PC-9 (cell line): Measurements from ENCODE around the gene LCLAT1. TPM values are rescaled to one million over a fixed set of nuclear protein-coding genes. Genes with fewer than 3 reads are reported as not detected.

Source experiments
- BruUV-seq: library from RNA; stranded (reverse); fragments of 400-500 nt; replicated peaks from 2 replicates; lab custom pipeline; 2021; lab: Mats Ljungman, UMichigan
- CTCF ChIA-PET: fragments of 300-600 bp; sonication (Branson Sonifier 250); formaldehyde crosslinking; loops from one replicate; lab custom pipeline; 2022; ENCODE audit warnings: antibody characterized with exemption; lab: Charles Lee
- POLR2A ChIA-PET: fragments of 300-600 bp; sonication (Branson Sonifier 250); formaldehyde crosslinking; loops from one replicate; lab custom pipeline; 2022; ENCODE audit warnings: antibody characterized with exemption; ENCODE audit not compliant: unreplicated experiment; lab: Charles Lee
- DNase-seq, 2 experiments: peaks; one replicate each; pipeline versions ENCODE4 v3.0.0 to v3.0.0-alpha.2; 2015 to 2022; ENCODE audit warnings: mixed read lengths in 1 of 2
- H2AFZ ChIP-seq: fragments of 200-600 bp; sonication (generic); 2 replicates; pipeline ENCODE4 v1.8.1; 2017; ENCODE audit warnings: antibody characterized with exemption
- H3F3A ChIP-seq: fragments of 200-600 bp; sonication (generic); 2 replicates; pipeline ENCODE4 v1.8.1; 2017; ENCODE audit warnings: antibody characterized with exemption, mild to moderate bottlenecking, low read depth; ENCODE audit not compliant: insufficient read depth
- H3K27ac ChIP-seq: fragments of 200-600 bp; sonication (generic); 2 replicates; pipeline ENCODE4 v1.6.1; 2016; ENCODE audit warnings: mixed run types
- H3K27me3 ChIP-seq: fragments of 200-600 bp; sonication (generic); 2 replicates; pipeline ENCODE4 v1.6.1; 2016; ENCODE audit warnings: low read depth, mixed run types; ENCODE audit not compliant: insufficient read depth
- H3K36me3 ChIP-seq: fragments of 200-600 bp; sonication (generic); 2 replicates; pipeline ENCODE4 v1.6.1; 2016; ENCODE audit warnings: low read depth, mixed run types
- H3K4me1 ChIP-seq: fragments of 200-600 bp; sonication (generic); replicated peaks from 2 replicates; pipeline ENCODE4 v1.6.1; 2016; ENCODE audit warnings: mixed run types; ENCODE audit not compliant: insufficient read depth
- H3K4me2 ChIP-seq: fragments of 200-600 bp; sonication (generic); 2 replicates; pipeline ENCODE4 v1.6.1; 2017; ENCODE audit warnings: mixed run types
- H3K4me3 ChIP-seq: fragments of 200-600 bp; sonication (generic); 2 replicates; pipeline ENCODE4 v1.6.1; 2016; ENCODE audit warnings: mixed run types
- H3K79me2 ChIP-seq: fragments of 200-600 bp; sonication (generic); 2 replicates; pipeline ENCODE4 v1.6.1; 2017; ENCODE audit warnings: low read depth, mixed run types
- H3K9me2 ChIP-seq: fragments of 200-600 bp; sonication (generic); 2 replicates; pipeline ENCODE4 v1.8.1; 2017; ENCODE audit warnings: mild to moderate bottlenecking; ENCODE audit not compliant: insufficient read depth
- H3K9me3 ChIP-seq: fragments of 200-600 bp; sonication (generic); 2 replicates; pipeline ENCODE4 v1.8.1; 2016; ENCODE audit warnings: low read depth; ENCODE audit not compliant: insufficient read depth
- H4K20me1 ChIP-seq: fragments of 200-600 bp; sonication (generic); 2 replicates; pipeline ENCODE4 v1.8.1; 2017; ENCODE audit not compliant: insufficient read depth
- EZH2 ChIP-seq: fragments of 200-600 bp; sonication (generic); IDR thresholded peaks from 2 replicates; pipeline ENCODE4 v1.8.0; 2017; ENCODE audit warnings: antibody characterized with exemption, low read depth
- intact Hi-C: fragments of 100-400 bp; cut with micrococcal nuclease; formaldehyde crosslinking; loops from one replicate; pipeline ENCODE4 v1.10.0; 2022; ENCODE audit not compliant: unreplicated experiment
- total RNA-seq: library from RNA; stranded (reverse); gene quantifications from 2 replicates; pipeline ENCODE4 v1.2.3, GENCODE V29; 2021
- TF ChIP-seq, protein P1 (sequence below): fragments of 200-600 bp; sonication (generic); conservative IDR thresholded peaks from 2 replicates; pipeline ENCODE4 v1.6.1; 2017; ENCODE audit warnings: mixed run types, antibody characterized with exemption, mild to moderate bottlenecking, moderate library complexity

The LCLAT1 gene
- total RNA-seq, 1 experiment from 2014 or later, result 35.7 TPM

DNA sequence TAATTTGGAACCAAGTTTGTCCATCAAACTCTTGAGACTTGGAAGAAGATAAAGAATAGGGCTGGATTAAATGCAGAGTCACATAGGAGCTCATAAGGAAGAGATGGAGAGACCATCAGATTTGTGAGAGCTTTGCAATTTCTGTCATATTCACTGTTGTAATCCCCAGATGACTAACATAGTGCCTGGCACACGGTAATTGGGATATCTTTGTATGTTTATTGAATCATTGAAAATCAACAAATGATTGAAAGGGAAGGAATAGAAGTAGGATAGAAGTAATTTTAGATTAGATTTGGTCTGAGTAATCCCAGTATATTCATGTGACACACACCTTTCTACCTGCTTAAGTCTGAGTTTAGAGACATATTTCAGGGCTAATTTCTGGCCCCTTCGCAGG, 75.4 kb downstream of the LCLAT1 start:
- Histone ChIP-seq H3K27me3 (no peaks in the 10 kb centered on the region), H2AFZ (no peak overlapping the region), H3K9me2 (no peaks in the 10 kb centered on the region; the same call in 1 of the 2 replicates), H3K4me2 (no peak overlapping the region), H4K20me1 (peaks cover 7% of the 10 kb centered on the region; the same call in 1 of the 2 replicates), H3K27ac (no peak overlapping the region), H3K9me3 (no peaks in the 10 kb centered on the region; the same call in 1 of the 2 replicates), H3K36me3 (0 out of 2 replicates have a peak, but pooled peaks cover 6% of the 10 kb centered on the region), H3K4me1 (no peaks in the 10 kb centered on the region), H3F3A (no peaks in the 10 kb centered on the region), H3K79me2 (peaks cover 5% of the 10 kb centered on the region; the same call in 1 of the 2 replicates), H3K4me3 (no peak overlapping the region)
- POLR2A ChIA-PET, result no interaction called here
- TF ChIP-seq, protein P1, sequence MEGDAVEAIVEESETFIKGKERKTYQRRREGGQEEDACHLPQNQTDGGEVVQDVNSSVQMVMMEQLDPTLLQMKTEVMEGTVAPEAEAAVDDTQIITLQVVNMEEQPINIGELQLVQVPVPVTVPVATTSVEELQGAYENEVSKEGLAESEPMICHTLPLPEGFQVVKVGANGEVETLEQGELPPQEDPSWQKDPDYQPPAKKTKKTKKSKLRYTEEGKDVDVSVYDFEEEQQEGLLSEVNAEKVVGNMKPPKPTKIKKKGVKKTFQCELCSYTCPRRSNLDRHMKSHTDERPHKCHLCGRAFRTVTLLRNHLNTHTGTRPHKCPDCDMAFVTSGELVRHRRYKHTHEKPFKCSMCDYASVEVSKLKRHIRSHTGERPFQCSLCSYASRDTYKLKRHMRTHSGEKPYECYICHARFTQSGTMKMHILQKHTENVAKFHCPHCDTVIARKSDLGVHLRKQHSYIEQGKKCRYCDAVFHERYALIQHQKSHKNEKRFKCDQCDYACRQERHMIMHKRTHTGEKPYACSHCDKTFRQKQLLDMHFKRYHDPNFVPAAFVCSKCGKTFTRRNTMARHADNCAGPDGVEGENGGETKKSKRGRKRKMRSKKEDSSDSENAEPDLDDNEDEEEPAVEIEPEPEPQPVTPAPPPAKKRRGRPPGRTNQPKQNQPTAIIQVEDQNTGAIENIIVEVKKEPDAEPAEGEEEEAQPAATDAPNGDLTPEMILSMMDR, result no peak
- TF ChIP-seq EZH2, result no peak
- no TSS peak for BruUV-seq
- no peak for DNase-seq
- intact Hi-C loops, result no loop called here
- CTCF ChIA-PET, result no interaction called here

DNA sequence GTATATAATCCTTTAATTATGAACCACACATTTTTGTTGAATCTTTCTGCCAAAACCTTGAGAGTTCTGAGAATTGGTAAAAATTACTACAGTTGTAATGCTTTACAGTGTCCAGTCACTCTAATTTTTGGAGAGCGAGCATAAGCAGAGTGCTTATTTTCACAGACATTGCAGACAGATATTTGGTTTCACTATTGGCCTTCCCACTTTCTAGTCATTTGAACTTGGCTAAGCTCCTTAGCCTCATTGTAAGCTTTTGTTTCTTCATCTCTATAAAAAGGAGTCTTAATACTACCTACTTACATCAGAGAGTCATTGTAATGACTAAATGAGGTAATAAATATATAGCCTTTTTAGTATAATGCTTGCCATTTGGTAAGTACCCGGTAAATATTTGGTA, 80.4 kb downstream of the LCLAT1 start:
- Histone ChIP-seq H3K9me3 (no peaks in the 10 kb centered on the region; the same call in 1 of the 2 replicates), H3K27ac (no peak overlapping the region), H3K4me2 (no peak overlapping the region), H3K36me3 (0 out of 2 replicates have a peak, but pooled peaks cover 6% of the 10 kb centered on the region), H4K20me1 (peaks cover 3% of the 10 kb centered on the region; the same call in 1 of the 2 replicates), H3F3A (no peaks in the 10 kb centered on the region), H3K4me3 (no peak overlapping the region), H2AFZ (no peak overlapping the region), H3K79me2 (peaks cover 3% of the 10 kb centered on the region; the same call in 1 of the 2 replicates), H3K9me2 (no peaks in the 10 kb centered on the region), H3K27me3 (no peaks in the 10 kb centered on the region), H3K4me1 (no peaks in the 10 kb centered on the region)
- CTCF ChIA-PET, result no interaction called here
- TF ChIP-seq, protein P1, result no peak
- TF ChIP-seq EZH2, result no peak
- POLR2A ChIA-PET, result no interaction called here
- no peak for DNase-seq
- BruUV-seq, result no TSS peak
- intact Hi-C loops, result no loop called here

DNA sequence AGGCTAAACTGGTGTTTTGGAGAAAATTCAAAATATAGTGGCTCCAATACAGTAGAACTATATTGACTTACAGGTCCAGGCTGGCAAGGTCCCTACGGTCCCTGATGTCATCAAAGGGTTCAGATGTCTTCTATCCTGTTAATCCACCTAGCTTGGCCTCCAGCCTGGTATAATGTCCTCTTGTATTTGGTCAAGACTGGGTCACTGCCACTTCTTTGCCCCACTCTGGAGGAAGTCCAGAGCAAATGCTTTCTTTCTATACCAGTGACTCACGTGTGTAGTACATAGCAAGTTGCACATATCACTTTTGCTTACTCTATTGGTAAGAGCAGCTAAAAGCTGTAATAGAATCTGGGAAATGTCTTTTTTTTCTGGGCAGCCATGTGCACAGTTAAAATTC, 80.8 kb downstream of the LCLAT1 start:
- no peaks in the 10 kb centered on the region for H3F3A ChIP-seq
- BruUV-seq, result no TSS peak
- H3K79me2 ChIP-seq, result no peaks in the 10 kb centered on the region
- no peaks in the 10 kb centered on the region for H3K9me2 ChIP-seq
- H2AFZ ChIP-seq, result no peak overlapping the region
- CTCF ChIA-PET, result no interaction called here
- no peak overlapping the region for H3K27ac ChIP-seq
- H3K36me3 ChIP-seq, result 0 out of 2 replicates have a peak, but pooled peaks cover 10% of the 10 kb centered on the region
- POLR2A ChIA-PET, result no interaction called here
- TF ChIP-seq EZH2, result no peak
- H3K4me2 ChIP-seq, result no peak overlapping the region
- intact Hi-C loops, result no loop called here
- H3K27me3 ChIP-seq, result no peaks in the 10 kb centered on the region
- DNase-seq, result no peak
- H3K4me1 ChIP-seq, result no peaks in the 10 kb centered on the region
- no peak overlapping the region for H3K4me3 ChIP-seq
- H3K9me3 ChIP-seq, result no peaks in the 10 kb centered on the region; the same call in 1 of the 2 replicates
- no peaks in the 10 kb centered on the region; the same call in 1 of the 2 replicates for H4K20me1 ChIP-seq

DNA sequence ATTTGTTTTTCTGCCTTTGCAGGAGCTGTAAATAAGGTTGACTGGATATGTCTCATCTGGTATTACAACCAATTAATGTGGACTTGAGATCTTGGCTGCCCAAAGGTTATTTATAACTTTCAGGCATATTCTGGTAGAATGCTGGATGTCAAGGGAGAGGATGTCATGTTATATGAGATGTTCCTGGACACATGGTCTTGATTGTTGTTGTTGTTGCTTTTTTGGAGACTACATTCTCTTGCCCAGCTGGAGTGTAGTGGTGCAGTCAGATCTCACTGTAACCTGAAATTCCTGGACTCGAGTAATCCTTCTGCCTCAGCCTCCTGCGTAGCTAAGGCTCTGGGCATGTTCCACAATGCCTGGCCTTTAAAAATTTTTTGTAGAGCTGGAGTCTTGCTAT, 83.3 kb downstream of the LCLAT1 start:
- H3F3A ChIP-seq, result no peaks in the 10 kb centered on the region
- peaks cover 26% of the 10 kb centered on the region for H3K36me3 ChIP-seq
- CTCF ChIA-PET, result no interaction called here
- no peaks in the 10 kb centered on the region for H3K4me1 ChIP-seq
- intact Hi-C loops, result no loop called here
- H3K27me3 ChIP-seq, result no peaks in the 10 kb centered on the region
- H3K27ac ChIP-seq, result no peak overlapping the region
- DNase-seq, result no peak
- TF ChIP-seq EZH2, result no peak
- TF ChIP-seq, protein P1, result no peak
- no peak overlapping the region for H3K4me2 ChIP-seq
- no peaks in the 10 kb centered on the region for H3K9me2 ChIP-seq
- no peaks in the 10 kb centered on the region for H3K79me2 ChIP-seq
- POLR2A ChIA-PET, result no interaction called here
- BruUV-seq, result no TSS peak
- H2AFZ ChIP-seq, result no peak overlapping the region
- no peak overlapping the region for H3K4me3 ChIP-seq
- H3K9me3 ChIP-seq, result no peaks in the 10 kb centered on the region
- H4K20me1 ChIP-seq, result no peaks in the 10 kb centered on the region; the same call in 1 of the 2 replicates
